ENCODE data around the gene STIL.

The STIL gene

GRCh38 chr1:47252369-47252768 lies 61.6 kb downstream of the STIL start:
- H2AK5ac ChIP-seq (ENCODE audit: low read length) = no peak overlapping the region
- no peak overlapping the region for H3K9ac ChIP-seq (ENCODE audit: low read length)
- H4K8ac ChIP-seq (ENCODE audit: low read depth, low read length) = no peak overlapping the region
- H3K27ac ChIP-seq (ENCODE audit: low read depth, low read length) = no peak overlapping the region
- H3K4ac ChIP-seq (ENCODE audit: low read depth, low read length) = no peak overlapping the region
- H3K4me2 ChIP-seq (ENCODE audit: low read length) = no peak overlapping the region
- H2AFZ ChIP-seq (ENCODE audit: insufficient read depth, low read length, poor library complexity) = no peak overlapping the region
- H2BK120ac ChIP-seq (ENCODE audit: insufficient read depth, low read length, poor library complexity) = no peak overlapping the region
- H3K36me3 ChIP-seq (ENCODE audit: control insufficient read depth in 1 of 2, insufficient read depth in 2 of 2, low read length in 2 of 2) = peaks cover 11 to 13% of the 10 kb centered on the region in 2 experiments
- H3K27me3 ChIP-seq (ENCODE audit: insufficient read depth, low read length) = no peaks in the 10 kb centered on the region
- no peak overlapping the region for H4K91ac ChIP-seq (ENCODE audit: low read depth, low read length)
- no CpG with 5 or more reads among the region's 1 CpG for WGBS (ENCODE audit: extremely low coverage, insufficient coverage, insufficient read length)
- H3K4me3 ChIP-seq (ENCODE audit: low read depth, low read length) = no peak overlapping the region
- H2BK5ac ChIP-seq (ENCODE audit: low read depth, low read length, poor library complexity) = no peak overlapping the region
- no peak overlapping the region for H3K23ac ChIP-seq (ENCODE audit: low read length)
- no peaks in the 10 kb centered on the region for H3K79me1 ChIP-seq (ENCODE audit: low read length)
- peaks cover 0 to 3% of the 10 kb centered on the region in 2 experiments for H3K4me1 ChIP-seq (ENCODE audit: control insufficient read depth in 1 of 2, insufficient read depth in 2 of 2, low read length in 2 of 2)
- no peak overlapping the region for H3K18ac ChIP-seq (ENCODE audit: low read length)
- H2BK12ac ChIP-seq (ENCODE audit: low read length) = no peak overlapping the region
- no peaks in the 10 kb centered on the region for H3K9me3 ChIP-seq (ENCODE audit: insufficient read depth, low read depth, low read length)
- H3K14ac ChIP-seq (ENCODE audit: low read length) = no peak overlapping the region
- DNase-seq = no peak
- no peaks in the 10 kb centered on the region for H3K79me2 ChIP-seq (ENCODE audit: control insufficient read depth, insufficient read depth, low read length, poor library complexity)
- no peak overlapping the region for H4K12ac ChIP-seq (ENCODE audit: low read depth, low read length)

GRCh38 chr1:47249755-47250154 lies 64.2 kb downstream of the STIL start:
- H3K23ac ChIP-seq (ENCODE audit: low read length) = no peak overlapping the region
- H3K14ac ChIP-seq (ENCODE audit: low read length) = no peak overlapping the region
- H4K12ac ChIP-seq (ENCODE audit: low read depth, low read length) = no peak overlapping the region
- H2BK5ac ChIP-seq (ENCODE audit: low read depth, low read length, poor library complexity) = no peak overlapping the region
- H3K27ac ChIP-seq (ENCODE audit: low read depth, low read length) = no peak overlapping the region
- H3K27me3 ChIP-seq (ENCODE audit: insufficient read depth, low read length) = no peaks in the 10 kb centered on the region
- WGBS (ENCODE audit: extremely low coverage, insufficient coverage, insufficient read length) = no CpG with 5 or more reads among the region's 3 CpGs
- DNase-seq = no peak
- H3K79me2 ChIP-seq (ENCODE audit: control insufficient read depth, insufficient read depth, low read length, poor library complexity) = no peaks in the 10 kb centered on the region
- H3K4me1 ChIP-seq (ENCODE audit: control insufficient read depth in 1 of 2, insufficient read depth in 2 of 2, low read length in 2 of 2) = peaks cover 0 to 3% of the 10 kb centered on the region in 2 experiments
- no peaks in the 10 kb centered on the region for H3K9me3 ChIP-seq (ENCODE audit: insufficient read depth, low read depth, low read length)
- no peak overlapping the region for H2AFZ ChIP-seq (ENCODE audit: insufficient read depth, low read length, poor library complexity)
- H3K18ac ChIP-seq (ENCODE audit: low read length) = no peak overlapping the region
- no peak overlapping the region for H2AK5ac ChIP-seq (ENCODE audit: low read length)
- no peak overlapping the region for H4K91ac ChIP-seq (ENCODE audit: low read depth, low read length)
- no peak overlapping the region for H3K4me2 ChIP-seq (ENCODE audit: low read length)
- no peak overlapping the region for H2BK120ac ChIP-seq (ENCODE audit: insufficient read depth, low read length, poor library complexity)
- H2BK12ac ChIP-seq (ENCODE audit: low read length) = no peak overlapping the region
- no peak overlapping the region for H3K4me3 ChIP-seq (ENCODE audit: low read depth, low read length)
- no peak overlapping the region for H3K9ac ChIP-seq (ENCODE audit: low read length)
- no peak overlapping the region for H3K4ac ChIP-seq (ENCODE audit: low read depth, low read length)
- no peaks in the 10 kb centered on the region for H3K79me1 ChIP-seq (ENCODE audit: low read length)
- H4K8ac ChIP-seq (ENCODE audit: low read depth, low read length) = no peak overlapping the region
- peaks cover 4 to 11% of the 10 kb centered on the region in 2 experiments for H3K36me3 ChIP-seq (ENCODE audit: control insufficient read depth in 1 of 2, insufficient read depth in 2 of 2, low read length in 2 of 2)

- Histone ChIP-seq H3K79me1 (ENCODE audit: low read length) (no peaks in the 10 kb centered on the region), H3K4me3 (ENCODE audit: low read depth, low read length) (no peak overlapping the region), H3K4ac (ENCODE audit: low read depth, low read length) (no peak overlapping the region), H3K9ac (ENCODE audit: low read length) (no peak overlapping the region), H2BK120ac (ENCODE audit: insufficient read depth, low read length, poor library complexity) (no peak overlapping the region), H2AK5ac (ENCODE audit: low read length) (no peak overlapping the region), H2BK5ac (ENCODE audit: low read depth, low read length, poor library complexity) (no peak overlapping the region), H3K18ac (ENCODE audit: low read length) (no peak overlapping the region), H3K79me2 (ENCODE audit: control insufficient read depth, insufficient read depth, low read length, poor library complexity) (no peaks in the 10 kb centered on the region), H4K12ac (ENCODE audit: low read depth, low read length) (no peak overlapping the region), H3K27ac (ENCODE audit: low read depth, low read length) (no peak overlapping the region), H3K4me2 (ENCODE audit: low read length) (no peak overlapping the region), H4K91ac (ENCODE audit: low read depth, low read length) (no peak overlapping the region), H3K4me1 (ENCODE audit: control insufficient read depth in 1 of 2, insufficient read depth in 2 of 2, low read length in 2 of 2) (no peaks in the 10 kb centered on the region), H3K23ac (ENCODE audit: low read length) (no peak overlapping the region), H4K8ac (ENCODE audit: low read depth, low read length) (no peak overlapping the region), H2AFZ (ENCODE audit: insufficient read depth, low read length, poor library complexity) (no peak overlapping the region), H3K9me3 (ENCODE audit: insufficient read depth, low read depth, low read length) (no peaks in the 10 kb centered on the region), H2BK12ac (ENCODE audit: low read length) (no peak overlapping the region), H3K36me3 (ENCODE audit: control insufficient read depth in 1 of 2, insufficient read depth in 2 of 2, low read length in 2 of 2) (no peaks in the 10 kb centered on the region), H3K14ac (ENCODE audit: low read length) (no peak overlapping the region), H3K27me3 (ENCODE audit: insufficient read depth, low read length) (no peaks in the 10 kb centered on the region)
- no CpG with 5 or more reads among the region's 3 CpGs for WGBS (ENCODE audit: extremely low coverage, insufficient coverage, insufficient read length)
- no peak for DNase-seq
Measured at GRCh38 chr1:47244339-47244862, 69.5 kb downstream of the STIL start.

- Histone ChIP-seq H2BK5ac (ENCODE audit: low read depth, low read length, poor library complexity) (no peak overlapping the region), H2BK120ac (ENCODE audit: insufficient read depth, low read length, poor library complexity) (no peak overlapping the region), H3K27me3 (ENCODE audit: insufficient read depth, low read length) (no peaks in the 10 kb centered on the region), H3K4me3 (ENCODE audit: low read depth, low read length) (no peak overlapping the region), H2AFZ (ENCODE audit: insufficient read depth, low read length, poor library complexity) (no peak overlapping the region), H4K8ac (ENCODE audit: low read depth, low read length) (no peak overlapping the region), H3K79me2 (ENCODE audit: control insufficient read depth, insufficient read depth, low read length, poor library complexity) (no peaks in the 10 kb centered on the region), H3K4me1 (ENCODE audit: control insufficient read depth in 1 of 2, insufficient read depth in 2 of 2, low read length in 2 of 2) (no peaks in the 10 kb centered on the region), H3K14ac (ENCODE audit: low read length) (no peak overlapping the region), H3K36me3 (ENCODE audit: control insufficient read depth in 1 of 2, insufficient read depth in 2 of 2, low read length in 2 of 2) (no peaks in the 10 kb centered on the region), H2BK12ac (ENCODE audit: low read length) (no peak overlapping the region), H3K27ac (ENCODE audit: low read depth, low read length) (no peak overlapping the region), H3K79me1 (ENCODE audit: low read length) (no peaks in the 10 kb centered on the region), H3K4ac (ENCODE audit: low read depth, low read length) (no peak overlapping the region), H4K12ac (ENCODE audit: low read depth, low read length) (no peak overlapping the region), H3K9me3 (ENCODE audit: insufficient read depth, low read depth, low read length) (no peaks in the 10 kb centered on the region), H3K18ac (ENCODE audit: low read length) (no peak overlapping the region), H4K91ac (ENCODE audit: low read depth, low read length) (no peak overlapping the region), H2AK5ac (ENCODE audit: low read length) (no peak overlapping the region), H3K9ac (ENCODE audit: low read length) (no peak overlapping the region), H3K4me2 (ENCODE audit: low read length) (no peak overlapping the region), H3K23ac (ENCODE audit: low read length) (no peak overlapping the region)
- no peak for DNase-seq
- WGBS (ENCODE audit: extremely low coverage, insufficient coverage, insufficient read length) = no CpG with 5 or more reads among the region's 5 CpGs
Measured at GRCh38 chr1:47243910-47244309, 70.0 kb downstream of the STIL start.

Measured in trophoblast cell (in vitro differentiated cells and primary cell).